Measurements from ENCODE around the gene PI4KB. TPM values are rescaled to one million over a fixed set of nuclear protein-coding genes. Genes with fewer than 3 reads are reported as not detected.

The PI4KB gene
- total and polyA plus RNA-seq, 2 of the 13 experiments (the other 11 are each of a cell fraction or from before 2014, with no cell fraction given) = 19.5 to 29.3 TPM

GRCh38 chr1:151282883-151283725 is 44.1 kb downstream of the PI4KB start (continued):
- no peak for TF ChIP-seq RBFOX2 (IDR thresholded peaks at IDR 0.05; ENCODE audit: low read depth, low read length)
- no peak for TF ChIP-seq ZNF3 (CRISPR knock-in tag; IDR thresholded peaks at IDR 0.05)
- no peak for TF ChIP-seq MAF1 (CRISPR knock-in tag; IDR thresholded peaks at IDR 0.05; ENCODE audit: borderline replicate concordance)
- TF ChIP-seq PHF5A (CRISPR knock-in tag; IDR thresholded peaks at IDR 0.05; ENCODE audit: low read depth, unreplicated experiment) = no peak
- peak; percentile 15; a peak in 3 of 4 replicates for TF ChIP-seq POLR2A (IDR thresholded peaks at IDR 0.05; ENCODE audit: insufficient read depth in 1 of 2, low read depth in 2 of 2, low read length in 2 of 2)
- TF ChIP-seq, protein P1, sequence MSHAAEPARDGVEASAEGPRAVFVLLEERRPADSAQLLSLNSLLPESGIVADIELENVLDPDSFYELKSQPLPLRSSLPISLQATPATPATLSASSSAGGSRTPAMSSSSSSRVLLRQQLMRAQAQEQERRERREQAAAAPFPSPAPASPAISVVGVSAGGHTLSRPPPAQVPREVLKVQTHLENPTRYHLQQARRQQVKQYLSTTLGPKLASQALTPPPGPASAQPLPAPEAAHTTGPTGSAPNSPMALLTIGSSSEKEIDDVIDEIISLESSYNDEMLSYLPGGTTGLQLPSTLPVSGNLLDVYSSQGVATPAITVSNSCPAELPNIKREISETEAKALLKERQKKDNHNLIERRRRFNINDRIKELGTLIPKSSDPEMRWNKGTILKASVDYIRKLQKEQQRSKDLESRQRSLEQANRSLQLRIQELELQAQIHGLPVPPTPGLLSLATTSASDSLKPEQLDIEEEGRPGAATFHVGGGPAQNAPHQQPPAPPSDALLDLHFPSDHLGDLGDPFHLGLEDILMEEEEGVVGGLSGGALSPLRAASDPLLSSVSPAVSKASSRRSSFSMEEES (CRISPR knock-in tag; IDR thresholded peaks at IDR 0.05) = no peak
- no peak for TF ChIP-seq TSC22D2 (CRISPR knock-in tag; IDR thresholded peaks at IDR 0.05; ENCODE audit: borderline replicate concordance)
- TF ChIP-seq ZNF350 (CRISPR knock-in tag; IDR thresholded peaks at IDR 0.05; ENCODE audit: borderline replicate concordance, low read depth) = no peak
- TF ChIP-seq ZNF253 (CRISPR knock-in tag; IDR thresholded peaks at IDR 0.05; ENCODE audit: borderline replicate concordance) = no peak
- no peak for TF ChIP-seq ZNF550 (CRISPR knock-in tag; IDR thresholded peaks at IDR 0.05; ENCODE audit: borderline replicate concordance)
- TF ChIP-seq HMG20B (CRISPR knock-in tag; conservative IDR thresholded peaks at IDR 0.05) = no peak
- TF ChIP-seq RFX1 (IDR thresholded peaks at IDR 0.05) = no peak
- TF ChIP-seq, protein P2, sequence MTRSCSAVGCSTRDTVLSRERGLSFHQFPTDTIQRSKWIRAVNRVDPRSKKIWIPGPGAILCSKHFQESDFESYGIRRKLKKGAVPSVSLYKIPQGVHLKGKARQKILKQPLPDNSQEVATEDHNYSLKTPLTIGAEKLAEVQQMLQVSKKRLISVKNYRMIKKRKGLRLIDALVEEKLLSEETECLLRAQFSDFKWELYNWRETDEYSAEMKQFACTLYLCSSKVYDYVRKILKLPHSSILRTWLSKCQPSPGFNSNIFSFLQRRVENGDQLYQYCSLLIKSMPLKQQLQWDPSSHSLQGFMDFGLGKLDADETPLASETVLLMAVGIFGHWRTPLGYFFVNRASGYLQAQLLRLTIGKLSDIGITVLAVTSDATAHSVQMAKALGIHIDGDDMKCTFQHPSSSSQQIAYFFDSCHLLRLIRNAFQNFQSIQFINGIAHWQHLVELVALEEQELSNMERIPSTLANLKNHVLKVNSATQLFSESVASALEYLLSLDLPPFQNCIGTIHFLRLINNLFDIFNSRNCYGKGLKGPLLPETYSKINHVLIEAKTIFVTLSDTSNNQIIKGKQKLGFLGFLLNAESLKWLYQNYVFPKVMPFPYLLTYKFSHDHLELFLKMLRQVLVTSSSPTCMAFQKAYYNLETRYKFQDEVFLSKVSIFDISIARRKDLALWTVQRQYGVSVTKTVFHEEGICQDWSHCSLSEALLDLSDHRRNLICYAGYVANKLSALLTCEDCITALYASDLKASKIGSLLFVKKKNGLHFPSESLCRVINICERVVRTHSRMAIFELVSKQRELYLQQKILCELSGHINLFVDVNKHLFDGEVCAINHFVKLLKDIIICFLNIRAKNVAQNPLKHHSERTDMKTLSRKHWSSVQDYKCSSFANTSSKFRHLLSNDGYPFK (CRISPR knock-in tag; IDR thresholded peaks at IDR 0.05; ENCODE audit: borderline replicate concordance) = no peak
- no peak for TF ChIP-seq ZNF552 (CRISPR knock-in tag; IDR thresholded peaks at IDR 0.05; ENCODE audit: borderline replicate concordance)
- 0 out of 2 replicates have a peak, but pooled peaks have one; percentile 59 for TF ChIP-seq ZNF441 (CRISPR knock-in tag; IDR thresholded peaks at IDR 0.05; ENCODE audit: borderline replicate concordance)
- TF ChIP-seq NFYC (CRISPR knock-in tag; IDR thresholded peaks at IDR 0.05) = no peak
- TF ChIP-seq HOXA3 (CRISPR knock-in tag; IDR thresholded peaks at IDR 0.05) = no peak
- TF ChIP-seq, protein P3, sequence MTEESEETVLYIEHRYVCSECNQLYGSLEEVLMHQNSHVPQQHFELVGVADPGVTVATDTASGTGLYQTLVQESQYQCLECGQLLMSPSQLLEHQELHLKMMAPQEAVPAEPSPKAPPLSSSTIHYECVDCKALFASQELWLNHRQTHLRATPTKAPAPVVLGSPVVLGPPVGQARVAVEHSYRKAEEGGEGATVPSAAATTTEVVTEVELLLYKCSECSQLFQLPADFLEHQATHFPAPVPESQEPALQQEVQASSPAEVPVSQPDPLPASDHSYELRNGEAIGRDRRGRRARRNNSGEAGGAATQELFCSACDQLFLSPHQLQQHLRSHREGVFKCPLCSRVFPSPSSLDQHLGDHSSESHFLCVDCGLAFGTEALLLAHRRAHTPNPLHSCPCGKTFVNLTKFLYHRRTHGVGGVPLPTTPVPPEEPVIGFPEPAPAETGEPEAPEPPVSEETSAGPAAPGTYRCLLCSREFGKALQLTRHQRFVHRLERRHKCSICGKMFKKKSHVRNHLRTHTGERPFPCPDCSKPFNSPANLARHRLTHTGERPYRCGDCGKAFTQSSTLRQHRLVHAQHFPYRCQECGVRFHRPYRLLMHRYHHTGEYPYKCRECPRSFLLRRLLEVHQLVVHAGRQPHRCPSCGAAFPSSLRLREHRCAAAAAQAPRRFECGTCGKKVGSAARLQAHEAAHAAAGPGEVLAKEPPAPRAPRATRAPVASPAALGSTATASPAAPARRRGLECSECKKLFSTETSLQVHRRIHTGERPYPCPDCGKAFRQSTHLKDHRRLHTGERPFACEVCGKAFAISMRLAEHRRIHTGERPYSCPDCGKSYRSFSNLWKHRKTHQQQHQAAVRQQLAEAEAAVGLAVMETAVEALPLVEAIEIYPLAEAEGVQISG (CRISPR knock-in tag; IDR thresholded peaks at IDR 0.05) = no peak
- TF ChIP-seq, protein P4, sequence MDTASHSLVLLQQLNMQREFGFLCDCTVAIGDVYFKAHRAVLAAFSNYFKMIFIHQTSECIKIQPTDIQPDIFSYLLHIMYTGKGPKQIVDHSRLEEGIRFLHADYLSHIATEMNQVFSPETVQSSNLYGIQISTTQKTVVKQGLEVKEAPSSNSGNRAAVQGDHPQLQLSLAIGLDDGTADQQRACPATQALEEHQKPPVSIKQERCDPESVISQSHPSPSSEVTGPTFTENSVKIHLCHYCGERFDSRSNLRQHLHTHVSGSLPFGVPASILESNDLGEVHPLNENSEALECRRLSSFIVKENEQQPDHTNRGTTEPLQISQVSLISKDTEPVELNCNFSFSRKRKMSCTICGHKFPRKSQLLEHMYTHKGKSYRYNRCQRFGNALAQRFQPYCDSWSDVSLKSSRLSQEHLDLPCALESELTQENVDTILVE (CRISPR knock-in tag; IDR thresholded peaks at IDR 0.05) = no peak
- no peak for TF ChIP-seq XRCC5 (optimal IDR thresholded peaks at IDR 0.05; ENCODE audit: low read length)
- 0 out of 2 replicates have a peak, but pooled peaks have one; percentile 18 for TF ChIP-seq ZSCAN29 (CRISPR knock-in tag; conservative IDR thresholded peaks at IDR 0.05)
- TF ChIP-seq ZNF605 (CRISPR knock-in tag; IDR thresholded peaks at IDR 0.05) = no peak

All from HepG2 (cell line).